Stimulated activated CD8-positive, alpha-beta memory T cell treated with anti-CD3 and anti-CD28 coated beads, Interleukin-7, amount 100 ng/mL, for 4 hours (primary cell): ENCODE measurements around the gene PACRG.

Source experiments
- DNase-seq, 2 donors: peaks; one replicate each; pipeline ENCODE4 v3.0.0-alpha.2; 2020; ENCODE audit warnings: low read depth in 2 of 2

The PACRG gene

GRCh38 chr6:163199371-163199770, 471.6 kb downstream of the PACRG start:
- no peak for DNase-seq

GRCh38 chr6:163200289-163200688, 472.5 kb downstream of the PACRG start:
- DNase-seq: no peak

- DNase-seq: no peak
Measured at GRCh38 chr6:163200694-163201093, 472.9 kb downstream of the PACRG start.

GRCh38 chr6:163201855-163202254, 474.1 kb downstream of the PACRG start:
- no peak for DNase-seq

GRCh38 chr6:163206196-163206595, 478.4 kb downstream of the PACRG start:
- no peak for DNase-seq

GRCh38 chr6:163207431-163208383, 479.9 kb downstream of the PACRG start:
- no peak for DNase-seq

GRCh38 chr6:163209005-163209404, 481.2 kb downstream of the PACRG start:
- no peak for DNase-seq

DNA sequence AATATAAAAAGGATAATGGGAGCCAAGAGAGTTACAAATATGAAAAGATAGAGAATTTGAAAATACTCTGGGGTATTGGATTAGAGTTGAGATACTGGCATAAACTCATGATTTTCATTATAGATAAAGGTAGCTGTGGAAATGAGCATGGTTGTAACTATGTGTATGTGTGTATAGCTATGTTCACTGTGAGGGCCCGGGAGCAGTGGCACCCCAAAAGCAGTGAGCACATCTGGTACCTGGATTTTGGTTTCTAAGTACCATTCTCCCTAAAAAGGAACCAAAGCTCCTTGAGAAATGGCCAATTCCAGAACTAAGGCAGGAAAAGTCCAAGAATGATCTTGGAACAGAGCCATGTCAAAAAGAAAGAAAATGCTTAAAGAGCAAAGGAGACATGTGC, 484.3 kb downstream of the PACRG start:
- no peak for DNase-seq

- DNase-seq: no peak
Measured at GRCh38 chr6:163214259-163214658, 486.5 kb downstream of the PACRG start.

DNA sequence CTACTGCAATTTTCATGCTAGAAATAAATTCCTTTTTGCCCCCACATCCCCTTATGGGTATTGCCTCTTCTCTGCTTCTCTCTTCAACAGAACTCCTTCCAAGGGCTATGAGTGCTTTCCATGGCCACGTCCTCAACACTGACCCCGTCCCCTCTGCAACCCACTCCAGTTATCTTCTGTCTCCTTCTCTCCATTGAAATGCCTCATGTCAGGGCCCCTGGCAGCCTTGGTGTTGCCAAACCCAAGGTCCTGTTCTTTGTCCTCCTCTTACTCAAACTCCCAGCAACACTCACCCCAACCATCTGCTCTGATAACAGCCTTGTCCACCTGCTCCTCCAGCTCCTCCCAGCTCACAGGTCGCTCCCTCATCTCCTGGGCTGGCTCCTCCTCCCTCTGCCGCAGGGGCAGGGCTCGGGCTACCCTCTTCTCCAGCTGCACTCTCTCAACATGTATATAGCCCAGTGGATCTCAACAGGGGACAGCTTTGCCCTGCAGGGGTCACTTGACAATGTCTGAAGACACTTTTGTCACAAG, 490.7 kb downstream of the PACRG start:
- DNase-seq: no peak

GRCh38 chr6:163226181-163226835, 498.5 kb downstream of the PACRG start:
- DNase-seq: no peak

DNA sequence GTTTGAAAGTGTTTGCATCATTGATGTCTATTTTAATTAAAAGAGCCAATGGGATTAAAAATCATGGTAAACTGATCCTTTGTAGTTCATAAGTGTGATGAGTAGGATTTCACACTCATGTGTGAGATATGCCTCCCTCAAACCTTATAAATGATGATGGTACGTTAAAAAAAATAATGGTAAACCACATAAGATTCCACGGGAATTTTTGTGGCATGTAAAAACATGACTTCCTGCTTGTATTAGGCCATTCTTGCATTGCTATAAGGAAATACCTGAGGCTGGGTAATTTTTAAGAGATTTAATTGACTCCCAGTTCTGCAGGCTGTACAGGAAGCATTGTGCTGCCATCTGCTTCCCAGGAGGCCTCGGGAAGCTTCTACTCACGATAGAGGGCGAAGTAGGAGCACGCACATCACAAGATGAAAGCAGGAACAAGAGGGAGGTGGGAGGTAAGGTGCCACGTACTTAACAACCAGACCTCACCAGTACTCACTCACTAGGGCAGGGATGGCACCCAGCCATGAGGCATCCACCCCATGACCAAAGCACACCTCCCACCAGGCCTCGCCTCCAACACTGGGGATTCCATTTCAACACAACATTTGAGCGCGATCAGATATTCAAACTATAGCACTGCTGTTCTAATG, 499.2 kb downstream of the PACRG start:
- no peak for DNase-seq

DNA sequence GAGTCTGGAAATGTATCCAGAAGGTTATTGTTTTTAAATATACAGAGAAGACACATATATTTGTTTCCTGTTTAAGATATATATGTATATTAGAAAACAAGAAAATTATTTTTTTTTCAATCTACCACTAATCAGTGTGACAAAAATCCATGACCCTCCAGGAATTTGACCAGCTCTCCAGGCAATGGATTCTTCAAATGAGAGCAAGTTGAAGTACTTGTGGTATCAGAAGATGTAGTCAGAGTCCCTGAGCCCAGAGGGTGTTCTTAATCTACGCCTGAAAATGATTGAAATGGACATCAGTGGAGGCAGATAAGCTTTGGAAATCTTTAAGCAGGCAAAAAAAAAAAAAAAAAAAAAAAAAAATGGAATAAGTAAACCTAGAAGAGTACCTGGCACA, 500.3 kb downstream of the PACRG start:
- DNase-seq: no peak

DNA sequence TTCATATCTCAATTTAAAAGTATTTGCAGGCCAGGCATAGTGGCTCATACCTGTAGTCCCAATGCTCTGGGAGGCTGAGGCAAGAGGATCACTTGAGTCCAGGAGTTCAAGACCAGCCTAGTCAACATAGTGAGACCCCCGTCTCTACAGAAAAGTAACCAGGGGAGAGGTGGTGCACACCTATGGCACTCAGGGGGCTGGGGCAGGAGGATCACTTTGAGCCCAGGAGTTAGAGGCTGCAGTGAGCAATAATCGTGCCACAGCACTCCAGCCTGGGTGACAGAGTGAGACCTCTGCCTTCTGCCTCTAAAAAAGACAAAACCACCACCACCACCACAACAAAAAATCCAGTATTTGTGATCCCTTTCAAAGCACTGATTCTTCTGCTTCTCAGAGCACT, 501.3 kb downstream of the PACRG start:
- no peak for DNase-seq

DNA sequence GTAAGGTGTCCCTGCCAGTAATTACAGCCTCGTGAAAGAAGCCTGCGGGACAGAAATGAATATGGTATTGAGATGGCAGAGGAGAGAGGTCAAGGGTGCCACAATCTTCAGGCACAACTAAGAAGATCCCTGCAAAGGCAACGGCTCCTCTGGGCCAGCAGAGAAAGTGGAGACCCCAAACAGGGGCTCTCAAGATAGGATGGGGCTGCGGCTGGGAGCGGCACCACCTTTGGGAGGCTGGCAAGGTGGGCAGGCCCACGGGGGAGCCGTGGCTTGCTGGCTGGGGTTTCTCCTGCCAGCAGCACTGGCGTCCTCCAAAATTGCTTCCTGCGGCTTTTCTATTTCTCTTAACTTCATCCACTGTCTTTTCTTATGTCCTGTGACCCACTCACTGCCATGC, 503.1 kb downstream of the PACRG start:
- no peak for DNase-seq

- no peak for DNase-seq
Measured at GRCh38 chr6:163231356-163232014, 503.7 kb downstream of the PACRG start.

DNA sequence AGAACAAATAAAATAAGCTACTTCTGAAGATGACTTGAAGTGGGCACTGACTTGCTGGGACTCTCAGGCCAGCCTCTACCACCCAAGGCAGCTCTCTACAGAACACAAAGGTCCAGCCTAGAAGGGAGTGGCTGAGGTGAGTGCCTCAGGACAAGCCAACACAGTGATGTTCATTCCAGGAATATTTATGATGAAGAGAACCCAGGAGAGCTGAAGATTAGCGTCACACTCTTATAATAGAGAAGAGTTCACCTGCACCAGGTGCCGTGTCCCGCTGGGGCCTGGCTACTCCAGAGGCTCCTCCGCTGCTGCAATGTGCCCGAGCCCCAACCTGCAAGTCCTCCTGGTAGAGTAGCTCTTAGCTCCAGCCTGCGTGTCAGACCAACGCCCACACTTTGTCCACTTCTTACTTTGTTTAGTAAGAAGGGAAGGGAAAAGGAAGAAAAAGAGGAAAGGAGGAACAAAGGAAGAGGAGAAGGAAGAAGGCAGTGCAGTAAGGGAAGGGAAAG, 504.3 kb downstream of the PACRG start:
- DNase-seq: no peak

DNA sequence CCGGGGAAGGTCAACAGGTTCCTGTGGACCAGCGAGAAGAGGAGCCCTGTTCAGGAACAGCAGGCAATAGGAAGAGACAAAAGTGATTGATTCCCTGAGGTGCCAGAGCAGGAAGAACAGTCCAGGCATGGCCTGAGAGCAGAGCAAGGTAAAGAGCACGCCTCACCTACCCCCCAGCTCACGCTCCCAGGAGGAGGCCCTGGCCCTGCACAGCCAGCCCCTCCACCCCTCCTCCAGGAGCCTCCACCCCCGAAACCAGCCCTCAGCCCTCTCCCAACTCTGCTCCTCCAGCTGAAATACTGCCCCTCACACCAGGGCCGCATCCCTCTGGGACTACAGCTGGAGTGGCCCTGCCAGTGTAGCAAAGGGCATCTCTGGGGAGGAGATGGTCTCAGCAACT, 504.9 kb downstream of the PACRG start:
- no peak for DNase-seq

- no peak for DNase-seq
Measured at GRCh38 chr6:163237110-163237509, 509.3 kb downstream of the PACRG start.

DNA sequence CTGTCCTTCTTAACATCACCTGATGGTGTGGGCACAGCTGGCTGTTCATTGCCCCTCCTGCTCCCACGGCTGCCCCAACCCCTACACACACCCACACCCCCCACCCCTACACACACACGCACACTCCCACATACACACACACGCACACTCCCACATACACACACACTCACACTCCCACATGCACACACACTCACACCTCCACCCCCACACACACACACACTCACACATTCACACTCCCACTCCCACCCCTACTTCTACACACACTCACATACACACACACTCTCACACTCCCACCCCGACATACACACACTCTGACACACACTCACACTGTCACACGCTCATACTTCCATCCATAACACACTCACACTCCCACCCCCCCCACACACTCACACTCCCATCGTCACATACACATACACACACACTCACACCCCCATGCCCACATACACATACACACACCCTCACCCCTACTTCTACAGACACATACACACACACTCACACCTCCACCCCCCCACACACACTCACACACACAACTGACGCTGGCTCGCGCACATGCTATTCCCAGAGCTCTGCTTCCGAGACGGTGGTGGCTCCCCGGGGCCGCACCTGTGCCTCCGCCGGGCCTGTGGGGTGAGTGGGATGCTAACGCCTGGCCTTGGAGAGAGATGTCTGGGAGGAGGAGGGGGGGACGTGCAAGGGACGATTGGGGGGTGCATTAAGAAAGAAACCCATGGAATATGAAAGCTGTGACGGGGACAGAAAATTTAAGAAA, 512.0 kb downstream of the PACRG start:
- DNase-seq: no peak

- no peak for DNase-seq
Measured at GRCh38 chr6:163240556-163240955, 512.8 kb downstream of the PACRG start.
